Measurements from ENCODE around the gene ANKFN1. TPM values are rescaled to one million over a fixed set of nuclear protein-coding genes. Genes with fewer than 3 reads are reported as not detected.

Gene ANKFN1
- total and polyA plus RNA-seq, 10 of the 15 experiments (the other 5 are each of a cell fraction or from before 2014, with no cell fraction given), result 0.19 TPM; not detected in 9

- no peak overlapping the region for H2AFZ ChIP-seq (ENCODE audit: control insufficient read depth, low read depth, low read length)
- H3K79me2 ChIP-seq (ENCODE audit: control insufficient read depth, insufficient read depth, low read length), result no peaks in the 10 kb centered on the region
- in situ Hi-C loops (cut with MboI) (no loop called here), intact Hi-C loops (cut with micrococcal nuclease; ENCODE audit: unreplicated experiment) (no loop called here)
- CTCF ChIA-PET, result no interaction called here
- no peak overlapping the region for H3K4me3 ChIP-seq
- TF ChIP-seq POLR2AphosphoS5 (IDR thresholded peaks at IDR 0.05; ENCODE audit: low read length) (no peak), REST (IDR thresholded peaks at IDR 0.05; ENCODE audit: low read depth, low read length) (no peak), MTA2 (IDR thresholded peaks at IDR 0.05; ENCODE audit: low read depth) (no peak), CREM (IDR thresholded peaks at IDR 0.05; ENCODE audit: low read depth) (no peak), TCF7 (IDR thresholded peaks at IDR 0.05; ENCODE audit: borderline replicate concordance) (no peak), HDAC6 (IDR thresholded peaks at IDR 0.05; ENCODE audit: unreplicated experiment) (no peak), RELB (IDR thresholded peaks at IDR 0.05; ENCODE audit: low read depth) (no peak), NR2C2 (IDR thresholded peaks at IDR 0.05; ENCODE audit: borderline replicate concordance, control insufficient read depth, insufficient read length, low read depth) (no peak), TCF12 (IDR thresholded peaks at IDR 0.05; ENCODE audit: low read depth, low read length) (no peak)
- BruUV-seq (replicated peaks), result no TSS peak
- FAIRE-seq (no peak), DNase-seq (ENCODE audit: low read depth, low spot score) (no peak), ATAC-seq (no peak)
- no peaks in the 10 kb centered on the region for H3K4me1 ChIP-seq (ENCODE audit: control insufficient read depth, insufficient read depth, low read length)
- H3K27ac ChIP-seq (ENCODE audit: control insufficient read depth, insufficient read depth), result no peak overlapping the region
- H4K20me1 ChIP-seq (ENCODE audit: control insufficient read depth, insufficient read depth), result no peaks in the 10 kb centered on the region
- no peak overlapping the region for H3K4me2 ChIP-seq (ENCODE audit: control insufficient read depth, insufficient read depth)
- POLR2A ChIA-PET, result no interaction called here
- 0% methylated on average over 3 of the region's 3 CpGs for WGBS (ENCODE audit: insufficient coverage, insufficient replicate concordance, low lambda C conversion rate, missing lambda C conversion rate)
- H3K9ac ChIP-seq (ENCODE audit: control insufficient read depth, insufficient read depth, low read length), result no peak overlapping the region
- RAD21 ChIA-PET (ENCODE audit: unreplicated experiment), result no interaction called here
- no peaks in the 10 kb centered on the region for H3K9me3 ChIP-seq (replicated peaks; ENCODE audit: control insufficient read depth, insufficient read depth, low read length)
- SMC1A ChIA-PET (ENCODE audit: uncharacterized antibody, unreplicated experiment), result no interaction called here
- no peaks in the 10 kb centered on the region for H3K27me3 ChIP-seq (replicated peaks in 1 of 2; ENCODE audit: control insufficient read depth in 2 of 2, insufficient read depth in 2 of 2, low read length in 1 of 2)
- no peaks in the 10 kb centered on the region for H3K36me3 ChIP-seq (ENCODE audit: control insufficient read depth in 2 of 2, insufficient read depth in 2 of 2, low read length in 1 of 2)
Observed at GRCh38 chr17:56173958-56174835, 20.9 kb downstream of the ANKFN1 start.
